GM19397 (cell line): ENCODE results near the gene MAPT.

Experiments used
- ATAC-seq: cut with Tn5 transposase; IDR thresholded peaks from one replicate; pipeline ENCODE4 v1.9.1; 2021; ENCODE audit warnings: mild to moderate bottlenecking, moderate library complexity; ENCODE audit not compliant: unreplicated experiment

MAPT gene

GRCh38 chr17:45894022-45894784, at the start of gene MAPT:
Gene MAPT (plus strand): TSS chr17:45894554. CDS start chr17:45962338, 67,784 bp downstream.
- peak; percentile 82 for ATAC-seq

GRCh38 chr17:45844695-45845375, 49.5 kb upstream of the MAPT start, which contains the start of gene SPPL2C:
Gene SPPL2C (plus strand): TSS chr17:45844881. CDS start chr17:45844907, 26 bp downstream.
- ATAC-seq, result no peak

- ATAC-seq, result no peak
Observed at GRCh38 chr17:45845376-45846185, 48.8 kb upstream of the MAPT start.

GRCh38 chr17:45846223-45846622, 48.1 kb upstream of the MAPT start:
- ATAC-seq, result no peak

GRCh38 chr17:45846646-45847045, 47.7 kb upstream of the MAPT start:
- no peak for ATAC-seq

- no peak for ATAC-seq
Observed at GRCh38 chr17:45847101-45847500, 47.3 kb upstream of the MAPT start.

GRCh38 chr17:45847747-45848146, 46.6 kb upstream of the MAPT start:
- no peak for ATAC-seq

GRCh38 chr17:45848405-45848804, 45.9 kb upstream of the MAPT start:
- no peak for ATAC-seq

- ATAC-seq, result no peak
Observed at GRCh38 chr17:45848868-45849535, 45.4 kb upstream of the MAPT start.

GRCh38 chr17:45849536-45849990, 44.8 kb upstream of the MAPT start:
- ATAC-seq, result no peak

- ATAC-seq, result no peak
Observed at GRCh38 chr17:45850011-45850410, 44.3 kb upstream of the MAPT start.

- no peak for ATAC-seq
Observed at GRCh38 chr17:45850468-45850867, 43.9 kb upstream of the MAPT start.

- no peak for ATAC-seq
Observed at GRCh38 chr17:45851022-45851421, 43.3 kb upstream of the MAPT start.

GRCh38 chr17:45851464-45851863, 42.9 kb upstream of the MAPT start:
- ATAC-seq, result no peak

- no peak for ATAC-seq
Observed at GRCh38 chr17:45851873-45852272, 42.5 kb upstream of the MAPT start.

- no peak for ATAC-seq
Observed at GRCh38 chr17:45852535-45853297, 41.6 kb upstream of the MAPT start.

- ATAC-seq, result no peak
Observed at GRCh38 chr17:45854209-45854608, 40.1 kb upstream of the MAPT start.

- ATAC-seq, result no peak
Observed at GRCh38 chr17:45855691-45856336, 38.5 kb upstream of the MAPT start.

- ATAC-seq, result no peak
Observed at GRCh38 chr17:45857977-45858708, 36.2 kb upstream of the MAPT start.
